HCT116 (cell line): ENCODE results near the gene EEF1G.

ENCODE experiments used
- CTCF ChIP-seq, 3 experiments: fragments of 200-600 bp in 1 of 3; sonication (generic) in 1 of 3; IDR thresholded peaks in 2 of 3; conservative IDR thresholded peaks in 1 of 3; 2 replicates each; pipeline ENCODE4 v1.5.1; 2012 to 2017; ENCODE audit warnings: low read depth in 2 of 3, low read length in 2 of 3, antibody characterized with exemption in 1 of 3, borderline replicate concordance in 1 of 3, control low read depth in 1 of 3, mild to moderate bottlenecking in 1 of 3, mixed read lengths in 1 of 3, mixed run types in 1 of 3, moderate library complexity in 1 of 3; ENCODE audit not compliant: insufficient read depth in 1 of 3
- MAX ChIP-seq: IDR thresholded peaks from 2 replicates; pipeline ENCODE4 v1.6.1; 2012

GRCh38 chr11:62603776-62604299, 30.1 kb upstream of the EEF1G start:
- no peak for TF ChIP-seq MAX
- TF ChIP-seq CTCF (IDR thresholded peaks at IDR 0.05 in 2 of 3, conservative IDR thresholded peaks at IDR 0.05 in 1 of 3; ENCODE audit: borderline replicate concordance in 1 of 3, insufficient read depth in 1 of 3, low read depth in 2 of 3, low read length in 2 of 3), result no peak
